Mucosa of gallbladder (tissue), 1 donor: ENCODE results near the gene PRR5. TPM values are rescaled to one million over a fixed set of nuclear protein-coding genes. Genes with fewer than 3 reads are reported as not detected.

Experiments used
- DNase-seq: peaks from one replicate; pipeline ENCODE4 v3.0.0-alpha.2; 2020; ENCODE audit warnings: low spot score
- total RNA-seq: library from RNA; stranded (reverse); gene quantifications from one replicate; pipeline ENCODE4 v1.2.1, GENCODE V29; 2021
- donor health status: DM: no; HTN: no; CAD: no.

The PRR5 gene
- total RNA-seq, 1 donor from 2014 or later = 21.8 TPM

- no peak for DNase-seq
Observed at GRCh38 chr22:44711690-44712555, 9.9 kb downstream of the PRR5 start.

GRCh38 chr22:44712962-44713361 lies 11.0 kb downstream of the PRR5 start:
- no peak for DNase-seq

GRCh38 chr22:44714703-44715350 lies 12.8 kb downstream of the PRR5 start:
- no peak for DNase-seq

DNA sequence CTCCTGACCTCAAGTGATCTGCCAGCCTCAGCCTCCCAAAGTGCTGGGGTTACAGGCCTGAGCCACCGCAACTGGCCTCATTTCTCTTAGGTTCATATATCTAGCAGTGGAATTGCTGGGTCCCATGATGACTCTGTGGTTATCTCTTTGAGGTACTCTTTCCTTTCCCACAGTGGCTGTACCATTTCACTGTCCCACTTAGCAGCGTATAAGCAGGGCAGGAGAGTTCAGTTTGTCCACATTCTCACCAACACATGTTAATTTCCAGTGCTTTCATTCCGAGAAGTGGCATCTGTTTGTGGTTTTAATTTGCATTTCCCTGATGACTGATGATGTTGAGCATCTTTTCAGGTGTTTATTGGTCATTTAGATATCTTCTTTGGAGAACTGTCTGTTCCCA lies 16.4 kb downstream of the PRR5 start:
- DNase-seq = no peak

DNA sequence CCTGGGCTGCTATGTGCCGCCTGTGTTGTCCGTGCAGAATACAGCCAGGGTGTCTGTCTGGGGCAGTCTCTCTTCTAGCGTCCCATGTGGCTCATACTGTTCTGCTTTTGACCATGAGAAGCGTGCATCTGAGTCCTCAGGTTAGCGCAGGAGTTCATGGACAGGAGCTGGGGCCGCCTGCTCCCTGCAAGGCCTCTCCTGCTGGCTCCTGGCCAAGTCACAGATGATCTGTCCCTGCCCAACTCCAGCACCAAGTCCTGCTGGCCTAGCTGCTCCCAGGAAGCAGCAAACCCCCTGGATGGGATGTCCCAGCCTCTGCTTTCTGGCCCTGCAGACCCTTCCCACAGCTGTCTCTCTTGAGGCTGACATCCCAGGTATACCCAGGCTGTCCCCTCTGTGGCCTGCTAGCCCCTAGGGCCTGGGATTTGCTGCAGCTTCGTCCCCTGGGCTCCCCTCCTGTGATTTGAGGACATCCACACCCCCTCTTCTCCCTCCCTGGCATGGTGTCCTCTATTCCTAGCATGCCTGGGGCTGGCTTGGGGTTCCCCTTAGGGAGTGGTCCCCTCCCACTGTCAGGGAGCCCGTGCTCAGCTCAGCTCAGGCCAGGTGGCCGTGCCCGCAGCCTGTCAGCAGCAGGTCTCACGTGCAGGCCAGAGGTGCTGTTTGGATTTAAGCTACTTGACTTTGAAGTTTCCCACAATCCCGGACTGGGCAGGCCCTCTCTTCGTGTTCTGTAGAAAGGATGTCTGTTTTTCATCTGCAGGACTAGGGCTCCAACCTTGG lies 17.8 kb downstream of the PRR5 start:
- no peak for DNase-seq

- DNase-seq = no peak
Observed at GRCh38 chr22:44721213-44721612, 19.2 kb downstream of the PRR5 start.

GRCh38 chr22:44722611-44723010 lies 20.6 kb downstream of the PRR5 start:
- no peak for DNase-seq

GRCh38 chr22:44723801-44724200 lies 21.8 kb downstream of the PRR5 start:
- DNase-seq = no peak

- no peak for DNase-seq
Observed at GRCh38 chr22:44724416-44724815, 22.4 kb downstream of the PRR5 start.

GRCh38 chr22:44724859-44725258 lies 22.9 kb downstream of the PRR5 start:
- DNase-seq = no peak

DNA sequence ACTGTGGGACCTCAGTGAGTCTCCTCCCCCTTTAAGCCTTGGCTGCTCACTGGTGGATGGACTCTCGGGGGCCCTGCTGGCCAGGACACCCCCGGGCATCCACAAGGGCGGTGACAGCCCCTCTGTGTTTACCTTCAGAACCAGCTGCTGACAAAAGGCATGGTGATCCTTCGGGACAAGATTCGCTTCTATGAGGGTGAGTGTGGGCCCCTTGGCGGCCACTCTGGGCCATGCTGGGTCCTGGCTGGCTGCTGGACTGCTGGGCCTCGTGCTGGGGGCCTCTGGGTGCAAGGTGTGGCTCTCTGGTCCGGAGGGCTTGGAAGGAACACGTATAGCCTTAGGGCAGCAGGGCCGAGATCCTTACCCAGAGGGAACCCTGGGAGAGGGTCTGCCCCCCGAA lies 24.4 kb downstream of the PRR5 start:
- no peak for DNase-seq

DNA sequence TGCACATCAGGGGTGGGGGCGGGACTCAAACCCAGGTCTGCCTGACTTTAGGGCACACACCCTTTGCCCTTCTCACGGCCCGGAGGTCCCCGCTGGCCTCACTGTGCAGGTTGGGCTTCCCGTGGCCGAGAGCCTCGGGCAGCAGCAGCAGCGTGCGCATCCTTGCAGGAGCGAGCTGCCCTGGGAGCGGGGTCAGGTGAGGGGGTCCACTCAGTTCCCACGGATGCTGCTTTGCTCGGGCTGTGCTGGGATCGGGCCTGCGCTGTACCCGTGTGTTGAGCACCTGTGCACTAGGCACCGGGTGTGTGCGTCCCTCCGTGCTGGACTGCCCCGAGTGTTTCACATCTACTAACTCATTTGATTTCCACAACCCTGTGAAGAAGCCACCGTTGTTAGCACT lies 25.1 kb downstream of the PRR5 start:
- no peak for DNase-seq

DNA sequence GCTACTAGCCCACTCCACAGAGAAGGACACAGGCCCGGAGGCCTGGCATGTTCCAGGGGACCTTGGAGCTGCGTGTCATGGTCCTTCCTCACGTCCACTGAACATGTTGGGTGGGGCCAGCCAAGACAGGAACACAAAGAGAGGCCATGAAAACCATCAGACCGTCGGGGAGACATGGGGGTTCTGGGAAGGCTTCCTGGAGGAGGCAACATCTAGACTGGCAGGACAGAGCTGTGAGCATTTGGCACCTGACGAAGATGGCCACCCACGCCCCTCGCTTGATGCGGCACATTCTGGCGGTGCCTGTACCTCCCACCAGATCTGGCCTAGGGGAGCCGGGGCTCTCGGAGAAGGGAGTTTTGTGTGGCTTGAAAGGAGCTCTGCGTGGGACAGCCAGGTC lies 25.7 kb downstream of the PRR5 start:
- DNase-seq = no peak

- DNase-seq = no peak
Observed at GRCh38 chr22:44728761-44729324, 26.8 kb downstream of the PRR5 start.

DNA sequence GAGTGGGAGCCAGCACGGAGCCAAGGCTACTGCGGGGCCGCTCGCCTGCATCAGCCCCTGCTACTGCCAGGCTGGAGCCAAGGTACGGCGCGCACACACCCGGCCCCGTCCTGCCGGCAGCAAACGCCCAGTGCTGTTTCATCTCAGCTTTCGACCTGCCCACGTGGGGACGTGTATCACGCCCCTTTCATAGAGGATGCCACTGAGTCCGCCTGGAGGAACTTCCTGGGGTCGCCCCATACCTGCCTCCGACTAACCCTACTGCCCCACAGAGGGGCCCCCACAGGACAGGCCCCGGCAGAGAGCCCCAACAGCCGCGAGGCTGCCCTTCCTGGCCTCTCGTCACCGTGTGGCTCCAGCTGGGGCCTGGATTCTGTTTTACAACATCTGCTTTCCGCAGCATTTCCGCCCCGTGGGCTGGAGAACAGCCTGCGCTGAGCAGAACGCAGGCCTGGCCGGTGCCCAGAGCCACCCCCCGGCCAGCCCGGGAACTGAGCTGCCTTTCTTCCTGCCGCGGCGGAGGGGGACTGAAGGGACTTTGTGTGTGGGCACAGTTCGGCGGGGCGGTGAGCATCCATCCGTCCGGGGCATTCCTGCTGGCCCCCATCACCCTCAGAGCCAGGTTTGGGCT lies 27.5 kb downstream of the PRR5 start:
- DNase-seq = peak; percentile 61

- no peak for DNase-seq
Observed at GRCh38 chr22:44730022-44730393, 28.0 kb downstream of the PRR5 start.

GRCh38 chr22:44730490-44731356 lies 28.7 kb downstream of the PRR5 start:
- DNase-seq = no peak

GRCh38 chr22:44731357-44731970 lies 29.5 kb downstream of the PRR5 start:
- DNase-seq = no peak

DNA sequence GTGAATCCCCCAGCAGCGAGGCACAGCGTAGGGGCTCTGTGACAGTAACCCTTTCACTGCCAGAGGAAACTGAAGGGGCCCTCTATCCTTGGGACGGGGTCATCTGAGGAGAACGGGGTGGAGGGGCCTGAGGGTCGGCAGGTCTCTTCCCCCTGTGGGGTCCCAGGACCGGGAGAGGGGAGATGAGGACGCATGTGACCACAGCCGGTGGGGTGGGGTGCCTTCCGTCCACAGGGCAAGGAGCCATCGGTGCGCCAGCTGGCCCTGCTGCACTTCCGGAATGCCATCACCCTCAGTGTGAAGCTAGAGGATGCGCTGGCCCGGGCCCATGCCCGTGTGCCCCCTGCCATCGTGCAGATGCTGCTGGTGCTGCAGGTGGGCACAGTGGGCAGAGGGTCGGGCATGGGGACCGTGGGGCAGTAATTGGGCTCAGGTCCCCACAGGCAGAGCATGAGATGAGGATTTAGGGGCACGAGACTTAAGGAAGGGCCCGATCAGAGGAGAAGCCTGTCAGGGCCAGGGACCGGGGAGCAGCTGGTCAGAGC lies 30.1 kb downstream of the PRR5 start:
- no peak for DNase-seq

DNA sequence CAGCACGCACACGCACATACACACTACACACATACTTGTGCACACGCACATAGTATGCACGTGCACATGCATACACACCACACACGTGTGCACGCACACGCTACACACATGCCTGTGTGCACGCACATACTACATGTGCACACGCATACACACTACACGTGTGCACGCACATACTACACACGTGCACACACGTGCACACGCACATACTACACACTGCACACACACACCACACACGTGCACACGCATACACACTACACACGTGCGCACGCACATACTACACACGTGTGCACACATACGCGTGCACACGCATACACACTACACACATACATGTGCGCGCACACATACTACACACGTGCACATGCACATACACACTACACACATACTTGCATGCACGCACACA lies 30.7 kb downstream of the PRR5 start:
- no peak for DNase-seq
